Heart left ventricle (tissue), 16 donors: ENCODE measurements around the gene LGALS9C. TPM values are rescaled to one million over a fixed set of nuclear protein-coding genes. Genes with fewer than 3 reads are reported as not detected.
"Not testable (repeated sequence)": the region's sequence is repeated elsewhere in the genome, so short reads cannot be mapped to it uniquely, and the experiment has no call there.

Experiments
- ATAC-seq, 4 donors: fragments of 200-7000 bp; cut with Tn5 transposase; one replicate each; pipeline ENCODE4 v1.9.1; 2020 to 2022; ENCODE audit warnings: moderate library complexity in 4 of 4, mild to moderate bottlenecking in 3 of 4, moderate number of reproducible peaks in 1 of 4
- DNase-seq, 5 donors: peaks; one replicate each; pipeline ENCODE4 v3.0.0-alpha.2; 2020
- H3K27ac ChIP-seq, 12 donors: fragments of 200-600 bp; sonication (generic) in 4 of 12; one replicate each; pipeline versions ENCODE4 v1.5.0 to v1.8.0; 2016 to 2022; ENCODE audit warnings: mild to moderate bottlenecking in 2 of 12
- H3K27me3 ChIP-seq, 9 donors: fragments of 200-600 bp; sonication (generic) in 2 of 9; one replicate each; pipeline versions ENCODE4 v1.5.1 to v1.8.0; 2016 to 2022; ENCODE audit warnings: mild to moderate bottlenecking in 3 of 9
- H3K36me3 ChIP-seq, 9 donors: fragments of 200-600 bp; sonication (generic) in 2 of 9; one replicate each; pipeline versions ENCODE4 v1.5.0 to v1.8.0; 2018 to 2022; ENCODE audit warnings: mild to moderate bottlenecking in 2 of 9
- H3K4me1 ChIP-seq, 12 donors: fragments of 200-600 bp; sonication (generic) in 4 of 12; one replicate each; pipeline versions ENCODE4 v1.5.0 to v1.8.0; 2016 to 2022; ENCODE audit warnings: mild to moderate bottlenecking in 3 of 12
- H3K4me3 ChIP-seq, 12 donors: fragments of 200-600 bp; sonication (generic) in 4 of 12; one replicate each; pipeline versions ENCODE4 v1.5.0 to v1.8.0; 2017 to 2022; ENCODE audit warnings: mild to moderate bottlenecking in 9 of 12, moderate library complexity in 4 of 12
- H3K9me3 ChIP-seq, 12 donors: fragments of 200-600 bp; sonication (generic) in 4 of 12; one replicate each; pipeline versions ENCODE4 v1.5.0 to v1.8.0; 2016 to 2022; ENCODE audit warnings: mild to moderate bottlenecking in 1 of 12
- WGBS, 4 donors: extraction: QIAGEN DNeasy Blood & Tissue Kit in 2 of 4; methylation state at CpG; one replicate each; pipeline versions ENCODE4 v1.1.5 to v1.1.7; 2013 to 2018; 5-methylcytosine and 5-hydroxymethylcytosine counted together
- intact Hi-C, 10 donors: fragments of 100-400 bp; cut with DNase I; formaldehyde crosslinking; loops; one replicate each; pipeline versions ENCODE4 v1.11.1 to v1.14.2; 2022
- polyA plus RNA-seq, 2 donors: library from polyadenylated mRNA; stranded (reverse); fragments of 200-250 nt; gene quantifications; one replicate each; pipeline ENCODE4 v1.2.3, GENCODE V29; 2013
- total RNA-seq, 9 donors: library from RNA; depleted of rRNA in 2 of 9; stranded (reverse); fragments of >200 nt in 2 of 9; fragmentation: NEBNext Ultra II Directional in 3 of 9; extraction: Animal tissue kit (Norgen Biotek cat#: 25700) in 3 of 9; gene quantifications; one replicate each; pipeline versions ENCODE4 v1.1.0 to v1.2.4, GENCODE V29; 2016 to 2023
- donor health status: ischemic (EF 13 %, LVEDD 7.1; RV severe dilation, severe dysfunction).
- donor health status: healthy with polysubstance abuse.
- donor health status: DM: no; HTN: yes; CAD: no.
- donor health status: DM: no; HTN: no; CAD: no.
- donor health status: ischemic (EF 25% LVEDD 6.9; RV normal size, moderate dysfunction).
- donor health status: ischemic (EF 25% LVEDD 5.7; RV mildly dilated, moderate dysfunction).
- donor health status: healthy.
- donor health status: DM: yes; HTN: yes; CAD: no.
- donor health status: ischemic (EF 35%, LVEDD 5.7; RV mildly dilated, moderate dysfunction).
- donor health status: nonischemic (EF 11% LVEDD 7.7; RV severe dilation, severe dysfunction).
- donor health status: DM: yes; HTN: yes; CAD: no.
- donor health status: PGD.
- donor health status: ischemic (EF 29% LVEDD 5.4; RV normal size, mild dysfunction).
- donor health status: nonischemic (EF 23%, LVEDD 6.1; RV moderate dilation, normal function).

LGALS9C gene
- total and polyA plus RNA-seq, 11 donors, result 0.43 TPM; not detected in 10

- H3K4me3 ChIP-seq, DNase-seq, H3K4me1 ChIP-seq, intact Hi-C loops, H3K9me3 ChIP-seq, H3K27ac ChIP-seq, H3K36me3 ChIP-seq, ATAC-seq, H3K27me3 ChIP-seq: not testable (repeated sequence)
- 58 to 86% (median 85%) methylated on average over 4 to 9 of the region's 12 CpGs for WGBS, 4 donors
Observed at GRCh38 chr17:18526168-18526800, 49.7 kb downstream of the LGALS9C start.

GRCh38 chr17:18527354-18527753, 50.8 kb downstream of the LGALS9C start:
- DNase-seq, H3K4me1 ChIP-seq, H3K27me3 ChIP-seq, H3K27ac ChIP-seq, intact Hi-C loops, H3K9me3 ChIP-seq, H3K36me3 ChIP-seq, H3K4me3 ChIP-seq, ATAC-seq: not testable (repeated sequence)
- 52 to 66% (median 58%) methylated on average over 6 to 8 of the region's 8 CpGs for WGBS, 4 donors

GRCh38 chr17:18528435-18528834, 51.8 kb downstream of the LGALS9C start:
- H3K4me1 ChIP-seq, H3K9me3 ChIP-seq, H3K36me3 ChIP-seq, H3K4me3 ChIP-seq, H3K27me3 ChIP-seq, ATAC-seq, H3K27ac ChIP-seq, intact Hi-C loops, DNase-seq: not testable (repeated sequence)
- 82 to 97% (median 96%) methylated on average over 2 to 3 of the region's 6 CpGs for WGBS, 4 donors

- ATAC-seq, H3K36me3 ChIP-seq, DNase-seq, H3K4me1 ChIP-seq, H3K4me3 ChIP-seq, H3K27me3 ChIP-seq, intact Hi-C loops, H3K9me3 ChIP-seq, H3K27ac ChIP-seq: not testable (repeated sequence)
- WGBS, 4 donors, result 80 to 92% (median 88%) methylated on average over 3 to 4 of the region's 4 CpGs
Observed at GRCh38 chr17:18528899-18529500, 52.4 kb downstream of the LGALS9C start.

GRCh38 chr17:18530405-18530804, 53.8 kb downstream of the LGALS9C start:
- H3K36me3 ChIP-seq, H3K4me1 ChIP-seq, intact Hi-C loops, H3K9me3 ChIP-seq, DNase-seq, H3K4me3 ChIP-seq, H3K27me3 ChIP-seq, ATAC-seq, H3K27ac ChIP-seq: not testable (repeated sequence)

- H3K9me3 ChIP-seq, H3K4me1 ChIP-seq, H3K4me3 ChIP-seq, H3K36me3 ChIP-seq, H3K27me3 ChIP-seq, intact Hi-C loops, DNase-seq, H3K27ac ChIP-seq: not testable (repeated sequence)
- ATAC-seq, result peak in 3 of 4 donors; percentile 51 to 78 (median 72)
- WGBS, 4 donors, result 34 to 50% (median 42%) methylated on average over 4 to 5 of the region's 5 CpGs
Observed at GRCh38 chr17:18542234-18542633, 65.6 kb downstream of the LGALS9C start.

GRCh38 chr17:18542907-18543306, 66.3 kb downstream of the LGALS9C start:
- H3K9me3 ChIP-seq, H3K4me1 ChIP-seq, ATAC-seq, H3K27ac ChIP-seq, H3K4me3 ChIP-seq, intact Hi-C loops, H3K27me3 ChIP-seq, H3K36me3 ChIP-seq, DNase-seq: not testable (repeated sequence)
- 59 to 74% (median 65%) methylated on average over 4 to 5 of the region's 5 CpGs for WGBS, 4 donors

Other genes starting within 250 kb of the LGALS9C start
- gene FLII, start 218.1 kb upstream of the LGALS9C start, total RNA-seq, result 100 to 1,000 TPM; 218 to 535 (median 307) TPM
- gene FLII, start 218.1 kb upstream of the LGALS9C start, polyA plus RNA-seq, result 100 to 1,000 TPM; 321 to 364 TPM
- 10 to 100 TPM; 23.2 to 46.9 (median 26.7) TPM for gene MIEF2, start 216.1 kb upstream of the LGALS9C start, total RNA-seq
- 10 to 100 TPM; 18.8 to 27.4 TPM for gene MIEF2, start 216.1 kb upstream of the LGALS9C start, polyA plus RNA-seq
- 10 to 100 TPM in 8 of 9 donors, 1 to 10 TPM in 1; 9.4 to 26.1 (median 12.8) TPM for gene TOP3A, start 161.8 kb upstream of the LGALS9C start, total RNA-seq
- 10 to 100 TPM in 1 of 2 donors, 1 to 10 TPM in 1; 9.7 to 14.8 TPM for gene TOP3A, start 161.8 kb upstream of the LGALS9C start, polyA plus RNA-seq
- gene SMCR8, start 161.5 kb upstream of the LGALS9C start, total RNA-seq, result 10 to 100 TPM in 8 of 9 donors, 1 to 10 TPM in 1; 9.7 to 17.6 (median 13.1) TPM
- 10 to 100 TPM in 1 of 2 donors, 1 to 10 TPM in 1; 2.9 to 10.7 TPM for gene SMCR8, start 161.5 kb upstream of the LGALS9C start, polyA plus RNA-seq
- gene SHMT1, start 113.2 kb upstream of the LGALS9C start, total RNA-seq, result 10 to 100 TPM in 2 of 9 donors, 1 to 10 TPM in 7; 3.8 to 15.5 (median 8.6) TPM
- gene SHMT1, start 113.2 kb upstream of the LGALS9C start, polyA plus RNA-seq, result 1 to 10 TPM; 5.1 to 7.1 TPM
- not detected for gene EVPLL, start 99.0 kb upstream of the LGALS9C start, total RNA-seq
- gene EVPLL, start 99.0 kb upstream of the LGALS9C start, polyA plus RNA-seq, result not detected
- not detected for gene TBC1D28, start 167.6 kb downstream of the LGALS9C start, total RNA-seq
- gene TBC1D28, start 167.6 kb downstream of the LGALS9C start, polyA plus RNA-seq, result not detected
- 1 to 10 TPM in 3 of 9 donors, under 1 TPM in 6; 0.32 to 5.1 (median 0.67) TPM for gene FOXO3B, start 205.5 kb downstream of the LGALS9C start, total RNA-seq
- gene FOXO3B, start 205.5 kb downstream of the LGALS9C start, polyA plus RNA-seq, result 1 to 10 TPM in 1 of 2 donors, under 1 TPM in 1; 0.42 to 1.1 TPM